Measurements from ENCODE around the gene RPS6KA5.

GRCh38 chr14:91040545-91040944 is 19.9 kb downstream of the RPS6KA5 start:
- TF ChIP-seq CTCF (IDR thresholded peaks at IDR 0.05; ENCODE audit: borderline replicate concordance, extremely low read depth, low read length, poor library complexity, severe bottlenecking), result no peak
- TF ChIP-seq EZH2 (IDR thresholded peaks at IDR 0.05; ENCODE audit: borderline replicate concordance, low read depth, low read length, severe bottlenecking), result no peak
